GM12878 (cell line): ENCODE data around the gene GNAT3. TPM values are rescaled to one million over a fixed set of nuclear protein-coding genes. Genes with fewer than 3 reads are reported as not detected.

Experiments used
- ATAC-seq: fragments of 200-7000 bp; cut with Tn5 transposase; 3 replicates; pipeline ENCODE4 v1.9.1; 2020; ENCODE audit warnings: mild to moderate bottlenecking, moderate library complexity
- BruUV-seq: library from RNA; stranded (reverse); fragments of 400-500 nt; replicated peaks from 2 replicates; lab custom pipeline; 2021; lab: Mats Ljungman, UMichigan
- CTCF ChIA-PET: fragments of 300-600 bp; sonication (Branson Sonifier 250); formaldehyde crosslinking; extraction: SDS; loops from one replicate; lab custom pipeline; 2021; ENCODE audit warnings: inconsistent platforms; lab: Yijun Ruan, JAX
- POLR2A ChIA-PET: fragments of 350-600 bp; formaldehyde crosslinking; extraction: SDS; loops from one replicate; lab custom pipeline; 2021; ENCODE audit warnings: inconsistent platforms; lab: Charles Lee
- RAD21 ChIA-PET: fragments of 300-600 bp; sonication (Branson Sonifier 250); formaldehyde crosslinking; loops from one replicate; lab custom pipeline; 2023; ENCODE audit warnings: antibody characterized with exemption; ENCODE audit not compliant: unreplicated experiment; lab: Charles Lee
- SMC1A ChIA-PET: fragments of 300-600 bp; sonication (Branson Sonifier 250); formaldehyde crosslinking; loops from one replicate; lab custom pipeline; 2023; ENCODE audit not compliant: unreplicated experiment, uncharacterized antibody; lab: Charles Lee
- DNase-seq: peaks from one replicate; pipeline ENCODE4 v3.0.0-alpha.2; 2011; ENCODE audit warnings: low read depth, low spot score
- FAIRE-seq: peaks from 3 replicates; lab custom pipeline; 2011; peaks lifted over from hg19 to GRCh38; lab: Jason Lieb, UNC
- H2AFZ ChIP-seq: 2 replicates; pipeline ENCODE4 v1.6.0; 2011; ENCODE audit warnings: low read depth, low read length, control low read depth; ENCODE audit not compliant: control insufficient read depth
- H3K27ac ChIP-seq: 2 replicates; pipeline ENCODE4 v1.5.1; 2011; ENCODE audit warnings: control low read depth; ENCODE audit not compliant: control insufficient read depth, insufficient read depth
- H3K27me3 ChIP-seq, 2 experiments: replicated peaks in 1 of 2; 2 replicates each; pipeline versions ENCODE4 v1.6.0 to v1.6.1; 2011; ENCODE audit warnings: low read length in 1 of 2; ENCODE audit not compliant: control insufficient read depth in 2 of 2, insufficient read depth in 2 of 2
- H3K36me3 ChIP-seq, 2 experiments: 2 replicates each; pipeline ENCODE4 v1.5.1; 2011; ENCODE audit warnings: low read length in 1 of 2; ENCODE audit not compliant: control insufficient read depth in 2 of 2, insufficient read depth in 2 of 2
- H3K4me1 ChIP-seq: 2 replicates; pipeline ENCODE4 v1.6.1; 2011; ENCODE audit warnings: mild to moderate bottlenecking, low read length, moderate library complexity, mixed read lengths; ENCODE audit not compliant: control insufficient read depth, insufficient read depth
- H3K4me2 ChIP-seq: 2 replicates; pipeline ENCODE4 v1.6.0; 2011; ENCODE audit warnings: control low read depth; ENCODE audit not compliant: control insufficient read depth, insufficient read depth
- H3K4me3 ChIP-seq: fragments of 200-600 bp; sonication (generic); 2 replicates; pipeline ENCODE4 v1.5.1; 2016
- H3K79me2 ChIP-seq: 2 replicates; pipeline ENCODE4 v1.6.0; 2011; ENCODE audit warnings: low read length; ENCODE audit not compliant: control insufficient read depth, insufficient read depth
- H3K9ac ChIP-seq: 2 replicates; pipeline ENCODE4 v1.8.0; 2011; ENCODE audit warnings: low read length, control low read depth, mixed read lengths; ENCODE audit not compliant: control insufficient read depth, insufficient read depth
- H3K9me3 ChIP-seq: replicated peaks from 3 replicates; pipeline ENCODE4 v1.5.1; 2011; ENCODE audit warnings: mild to moderate bottlenecking, low read length; ENCODE audit not compliant: control insufficient read depth, insufficient read depth
- H4K20me1 ChIP-seq: 2 replicates; pipeline ENCODE4 v1.6.0; 2011; ENCODE audit not compliant: control insufficient read depth, insufficient read depth
- E4F1 ChIP-seq: fragments of 450-650 bp; IDR thresholded peaks from 2 replicates; pipeline ENCODE4 v1.6.1; 2018; ENCODE audit warnings: borderline replicate concordance, mild to moderate bottlenecking; ENCODE audit not compliant: partially characterized antibody
- GATAD2B ChIP-seq: fragments of 450-650 bp; conservative IDR thresholded peaks from 2 replicates; pipeline ENCODE4 v1.6.1; 2017; ENCODE audit warnings: low read depth, mild to moderate bottlenecking, moderate library complexity
- JUNB ChIP-seq: IDR thresholded peaks from 2 replicates; pipeline ENCODE4 v1.6.1; 2016; ENCODE audit warnings: antibody characterized with exemption, mild to moderate bottlenecking
- NFIC ChIP-seq: IDR thresholded peaks from 2 replicates; pipeline ENCODE4 v1.6.1; 2012; ENCODE audit warnings: low read depth, mild to moderate bottlenecking, inconsistent platforms, low read length, moderate library complexity
- NFYB ChIP-seq: IDR thresholded peaks from 2 replicates; pipeline ENCODE4 v1.6.1; 2011; ENCODE audit warnings: low read depth, mild to moderate bottlenecking, low read length, improper control_type of control experiment, moderate library complexity; ENCODE audit not compliant: insufficient read depth
- POU2F2 ChIP-seq: IDR thresholded peaks from 3 replicates; pipeline ENCODE4 v1.6.1; 2011; ENCODE audit warnings: low read depth, mild to moderate bottlenecking, low read length, borderline replicate concordance
- ZBED1 ChIP-seq: IDR thresholded peaks from 2 replicates; pipeline ENCODE4 v1.6.1; 2016; ENCODE audit warnings: borderline replicate concordance
- WGBS: methylation state at CpG from one replicate; pipeline ENCODE4 v1.1.6; 2016; ENCODE audit warnings: low lambda C conversion rate; ENCODE audit not compliant: insufficient replicate concordance, insufficient coverage; ENCODE audit errors: missing lambda C conversion rate; 5-methylcytosine and 5-hydroxymethylcytosine counted together
- in situ Hi-C: fragments of 300-500 bp; cut with MboI; formaldehyde crosslinking; loops from 9 replicates; pipeline ENCODE4 v1.14.3; 2018; ENCODE audit warnings: mixed read lengths
- intact Hi-C: fragments of 100-400 bp; cut with micrococcal nuclease; formaldehyde crosslinking; loops from one replicate; pipeline ENCODE4 v1.14.2; 2022; ENCODE audit not compliant: unreplicated experiment
- polyA plus RNA-seq, 11 experiments: library from polyadenylated mRNA; depleted of rRNA in 4 of 11; unstranded in 6 of 11; stranded (reverse) in 5 of 11; fragments of >200 nt; fragmentation: Nextera tagmentation in 4 of 11; fragmentation: Illumina TruSeq in 1 of 11; extraction: Ambion mirVana in 4 of 11; extraction: Trizol in 1 of 11; gene quantifications; 1 replicate in 1 of 11; 2 replicates in 10 of 11; pipeline versions ENCODE4 v1.2.1 to v1.2.3, GENCODE V29; 2011 to 2016; ENCODE audit warnings: inconsistent platforms in 2 of 11, missing spikeins in 2 of 11, low read depth in 1 of 11
- total RNA-seq, 4 experiments: library from RNA; depleted of rRNA in 3 of 4; stranded (reverse); fragments of >200 nt in 3 of 4; fragmentation: Illumina TruSeq in 1 of 4; extraction: Trizol in 1 of 4; gene quantifications; 2 replicates each; pipeline versions ENCODE4 v1.2.1 to v1.2.3, GENCODE V29; 2013 to 2021

Gene GNAT3
- total and polyA plus RNA-seq, 10 of the 15 experiments (the other 5 are each of a cell fraction or from before 2014, with no cell fraction given): 1.7 to 8.3 (median 5.8) TPM; not detected in 1

GRCh38 chr7:80496586-80496985 is 15.3 kb downstream of the GNAT3 start:
- no peaks in the 10 kb centered on the region for H3K27me3 ChIP-seq
- no peak for FAIRE-seq
- no peak for TF ChIP-seq GATAD2B
- no peak for TF ChIP-seq POU2F2
- TF ChIP-seq NFIC: peak; percentile 21; the same call in 1 of the 2 replicates
- TF ChIP-seq ZBED1: 0 out of 2 replicates have a peak, but pooled peaks have one; percentile 42
- TF ChIP-seq E4F1: no peak
- TF ChIP-seq NFYB: no peak
- TF ChIP-seq JUNB: 0 out of 2 replicates have a peak, but pooled peaks have one; percentile 22
- TF ChIP-seq, all 136 proteins: peak for 3
- no peak overlapping the region for H3K9ac ChIP-seq
- no peaks in the 10 kb centered on the region for H3K36me3 ChIP-seq
- BruUV-seq: no TSS peak
- no peak for DNase-seq
- no peaks in the 10 kb centered on the region for H3K4me1 ChIP-seq
- ATAC-seq: no peak
- ChIA-PET RAD21 (no interaction called here), SMC1A (interaction anchor here (0.6 to 1.1 kb wide), 2 partner anchors 12 to 1465 kb away, joined by 3 read pairs; no protein-coding TSS in a partner anchor), POLR2A (no interaction called here), CTCF (no interaction called here)
- H3K4me3 ChIP-seq: no peak overlapping the region
- WGBS: 0% methylated on average over 3 of the region's 3 CpGs
- no peak overlapping the region for H3K27ac ChIP-seq
- no peaks in the 10 kb centered on the region for H4K20me1 ChIP-seq
- intact Hi-C loops: no loop called here
- no peak overlapping the region for H2AFZ ChIP-seq
- no peak overlapping the region for H3K4me2 ChIP-seq
- no peaks in the 10 kb centered on the region for H3K79me2 ChIP-seq
- H3K9me3 ChIP-seq: no peaks in the 10 kb centered on the region
- in situ Hi-C loops: no loop called here
